HG02798 (cell line): ENCODE results near the gene XKR8.

ENCODE experiments used
- ATAC-seq: cut with Tn5 transposase; IDR thresholded peaks from one replicate; pipeline ENCODE4 v1.9.1; 2021; ENCODE audit warnings: mild to moderate bottlenecking; ENCODE audit not compliant: unreplicated experiment, poor library complexity

XKR8 gene

DNA sequence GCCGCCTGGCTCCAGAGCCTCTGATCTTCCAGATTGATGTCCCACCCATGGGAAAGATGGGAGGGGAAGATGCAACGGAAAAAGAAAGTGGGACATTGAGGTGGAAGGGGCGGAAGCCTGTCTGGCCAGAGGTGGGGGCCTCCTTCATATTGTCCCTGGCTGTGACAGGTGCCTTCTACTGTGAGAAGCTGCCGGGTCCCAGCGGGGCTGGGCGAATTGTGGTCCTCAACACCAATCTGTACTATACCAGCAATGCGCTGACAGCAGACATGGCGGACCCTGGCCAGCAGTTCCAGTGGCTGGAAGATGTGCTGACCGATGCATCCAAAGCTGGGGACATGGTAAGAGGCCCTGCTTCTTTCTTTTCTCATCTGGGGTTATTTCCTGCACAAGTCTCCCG lies 5.6 kb upstream of the XKR8 start:
- ATAC-seq: no peak

DNA sequence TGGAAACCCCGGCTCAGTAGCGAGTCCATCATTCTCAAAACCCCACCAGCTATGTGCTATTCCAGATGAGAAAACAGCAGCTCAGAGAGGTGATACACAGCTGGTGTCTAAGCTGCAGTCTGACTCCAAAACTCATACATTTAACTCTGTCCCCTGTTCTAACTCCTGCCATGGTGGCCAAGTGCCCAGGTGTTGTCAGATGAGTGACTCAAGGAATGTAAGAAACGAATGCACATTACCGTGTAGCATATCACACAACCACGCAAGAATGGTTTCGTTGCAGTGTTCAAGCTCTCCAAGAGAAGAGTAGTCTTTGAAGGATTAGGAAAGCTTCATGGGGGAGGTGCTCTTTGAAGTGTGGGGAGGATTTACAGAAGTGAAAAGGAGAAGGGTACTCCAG lies 4.7 kb upstream of the XKR8 start:
- ATAC-seq: no peak

DNA sequence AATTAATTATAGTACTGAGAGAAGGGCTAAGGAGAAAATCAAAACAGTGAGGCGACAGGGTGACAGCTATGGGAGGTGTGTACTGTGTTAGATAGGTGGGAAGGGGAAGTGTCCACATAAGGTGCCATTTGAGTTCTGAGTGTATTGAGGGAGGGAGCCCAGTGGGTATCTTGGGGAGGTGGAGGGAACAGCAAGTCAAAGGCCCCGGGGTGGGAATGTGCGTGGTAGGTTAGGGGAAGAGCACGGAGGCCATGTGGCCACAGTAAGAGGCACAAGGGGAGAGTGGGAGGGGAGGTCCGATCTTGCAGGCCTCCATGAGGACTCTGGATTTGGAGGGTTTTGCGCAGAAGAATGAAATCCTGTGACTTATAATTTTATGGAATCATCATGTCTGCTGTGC lies 3.0 kb upstream of the XKR8 start:
- no peak for ATAC-seq

DNA sequence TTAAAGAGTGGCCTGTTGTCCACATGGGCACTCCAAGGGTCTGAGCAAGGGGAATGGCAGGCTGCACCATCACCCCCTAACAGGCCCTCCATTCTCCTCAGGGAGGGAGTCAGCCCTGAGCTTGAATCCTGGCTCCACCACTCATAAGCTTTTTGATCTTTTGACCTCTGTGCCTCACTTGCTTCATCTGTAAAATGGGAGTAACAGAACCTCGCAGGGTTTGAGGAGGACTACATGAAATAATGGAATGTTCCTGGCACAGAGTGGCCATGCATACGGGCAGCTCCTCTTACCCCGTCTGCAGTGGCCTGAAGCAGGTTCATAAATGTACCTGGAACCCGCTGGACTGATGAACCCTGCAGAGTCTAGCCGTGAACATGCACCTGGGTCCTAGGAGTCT lies 2.1 kb upstream of the XKR8 start:
- no peak for ATAC-seq

DNA sequence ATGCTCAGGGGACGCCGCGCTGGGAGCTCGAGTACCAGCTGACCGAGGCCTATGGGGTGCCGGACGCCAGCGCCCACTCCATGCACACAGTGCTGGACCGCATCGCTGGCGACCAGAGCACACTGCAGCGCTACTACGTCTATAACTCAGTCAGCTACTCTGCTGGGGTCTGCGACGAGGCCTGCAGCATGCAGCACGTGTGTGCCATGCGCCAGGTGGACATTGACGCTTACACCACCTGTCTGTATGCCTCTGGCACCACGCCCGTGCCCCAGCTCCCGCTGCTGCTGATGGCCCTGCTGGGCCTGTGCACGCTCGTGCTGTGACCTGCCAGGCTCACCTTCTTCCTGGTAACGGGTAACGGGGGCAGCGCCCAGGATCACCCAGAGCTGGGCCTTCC lies 1.3 kb upstream of the XKR8 start:
- ATAC-seq: no peak

DNA sequence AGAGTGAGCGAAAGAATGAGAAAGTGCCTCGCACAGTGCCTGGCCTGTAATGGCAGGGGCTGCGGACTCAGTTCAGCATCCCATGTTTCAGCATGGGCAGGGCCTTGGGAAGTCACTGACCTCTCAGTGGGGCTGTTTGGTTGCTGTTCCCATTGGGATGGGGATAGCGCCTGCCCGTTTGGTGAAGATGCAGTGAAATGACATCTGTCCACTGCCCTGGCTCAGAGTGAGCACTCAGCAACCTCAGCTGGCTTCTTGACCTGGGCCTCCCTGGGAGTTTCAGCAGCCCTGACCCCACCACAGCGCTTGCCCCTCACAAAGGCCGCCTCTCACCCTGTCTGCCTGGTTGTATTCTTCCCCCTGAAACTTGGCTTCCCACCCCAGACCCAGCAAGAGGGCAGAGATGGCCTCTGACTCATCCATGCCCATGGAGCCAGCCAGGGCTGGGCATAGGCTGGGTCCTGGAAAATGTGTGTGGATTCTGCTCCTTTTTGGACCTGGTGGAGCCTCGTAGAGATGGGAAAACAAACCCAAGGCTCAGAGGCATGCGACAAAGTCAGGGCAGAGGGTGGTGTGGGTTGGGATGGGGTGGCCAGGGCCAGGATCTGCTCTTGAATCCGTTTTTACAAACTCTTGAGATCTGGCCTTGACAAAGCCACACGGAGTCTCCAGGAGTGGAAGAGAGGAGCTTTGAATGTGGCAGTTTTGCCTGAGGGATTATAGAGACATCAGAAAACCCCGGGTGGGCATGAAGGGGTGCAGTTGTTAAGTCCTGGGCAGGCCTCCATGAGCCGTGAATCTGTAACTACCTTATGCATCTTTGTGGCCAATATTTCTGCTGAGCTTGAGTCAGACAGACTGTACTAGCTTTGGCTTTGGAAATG lies 1.2 kb downstream of the XKR8 start:
- no peak for ATAC-seq

DNA sequence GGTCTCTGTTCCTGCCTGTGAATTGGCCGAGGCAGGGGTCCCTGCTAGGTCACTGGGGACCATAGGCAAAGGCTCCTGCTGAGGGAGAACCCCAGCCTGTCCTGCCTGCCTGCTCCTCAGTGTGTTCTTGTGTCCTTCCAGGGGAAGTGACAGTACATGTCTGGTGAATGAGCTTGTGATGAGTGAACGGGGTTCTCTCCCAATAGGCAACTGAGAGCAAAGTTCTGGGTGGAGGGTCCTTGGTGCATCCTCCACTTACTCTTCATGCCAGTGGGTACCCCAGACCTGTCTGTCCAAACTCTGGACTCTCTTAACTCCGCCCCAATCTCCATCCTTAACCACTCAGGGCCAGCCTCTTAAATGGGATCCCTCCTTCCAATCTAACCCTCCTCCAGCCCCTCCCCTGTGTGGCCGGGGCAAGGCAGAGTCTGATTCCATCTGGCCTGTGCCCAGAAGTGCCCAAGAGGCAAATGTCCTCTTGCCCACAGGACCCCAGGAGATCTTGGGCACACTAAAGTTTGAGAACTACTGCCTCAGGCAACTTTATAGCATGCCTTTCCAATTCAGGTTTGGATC lies 2.0 kb downstream of the XKR8 start:
- ATAC-seq: no peak

DNA sequence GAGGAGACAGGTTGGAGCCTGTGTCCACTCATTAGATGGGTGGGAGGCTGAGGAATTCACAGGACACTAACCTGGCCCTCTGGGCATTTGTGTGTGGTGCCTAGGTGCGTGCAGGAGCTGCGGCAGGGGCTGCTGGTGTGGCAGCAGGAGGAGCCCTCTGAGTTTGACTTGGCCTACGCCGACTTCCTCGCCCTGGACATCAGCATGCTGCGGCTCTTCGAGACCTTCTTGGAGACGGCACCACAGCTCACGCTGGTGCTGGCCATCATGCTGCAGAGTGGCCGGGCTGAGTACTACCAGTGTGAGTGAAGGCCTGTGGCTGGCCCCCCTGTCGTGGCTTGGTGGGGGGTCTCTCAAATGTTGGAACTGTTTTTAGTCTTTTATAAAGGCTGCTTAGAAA lies 3.6 kb downstream of the XKR8 start:
- ATAC-seq: no peak

DNA sequence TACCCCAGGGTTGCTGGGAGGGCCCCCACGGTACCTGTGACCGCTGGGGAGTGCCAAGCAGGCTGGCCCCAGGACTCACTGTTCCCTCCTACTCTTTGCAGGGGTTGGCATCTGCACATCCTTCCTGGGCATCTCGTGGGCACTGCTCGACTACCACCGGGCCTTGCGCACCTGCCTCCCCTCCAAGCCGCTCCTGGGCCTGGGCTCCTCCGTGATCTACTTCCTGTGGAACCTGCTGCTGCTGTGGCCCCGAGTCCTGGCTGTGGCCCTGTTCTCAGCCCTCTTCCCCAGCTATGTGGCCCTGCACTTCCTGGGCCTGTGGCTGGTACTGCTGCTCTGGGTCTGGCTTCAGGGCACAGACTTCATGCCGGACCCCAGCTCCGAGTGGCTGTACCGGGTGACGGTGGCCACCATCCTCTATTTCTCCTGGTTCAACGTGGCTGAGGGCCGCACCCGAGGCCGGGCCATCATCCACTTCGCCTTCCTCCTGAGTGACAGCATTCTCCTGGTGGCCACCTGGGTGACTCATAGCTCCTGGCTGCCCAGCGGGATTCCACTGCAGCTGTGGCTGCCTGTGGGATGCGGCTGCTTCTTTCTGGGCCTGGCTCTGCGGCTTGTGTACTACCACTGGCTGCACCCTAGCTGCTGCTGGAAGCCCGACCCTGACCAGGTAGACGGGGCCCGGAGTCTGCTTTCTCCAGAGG lies 6.8 kb downstream of the XKR8 start:
- no peak for ATAC-seq

DNA sequence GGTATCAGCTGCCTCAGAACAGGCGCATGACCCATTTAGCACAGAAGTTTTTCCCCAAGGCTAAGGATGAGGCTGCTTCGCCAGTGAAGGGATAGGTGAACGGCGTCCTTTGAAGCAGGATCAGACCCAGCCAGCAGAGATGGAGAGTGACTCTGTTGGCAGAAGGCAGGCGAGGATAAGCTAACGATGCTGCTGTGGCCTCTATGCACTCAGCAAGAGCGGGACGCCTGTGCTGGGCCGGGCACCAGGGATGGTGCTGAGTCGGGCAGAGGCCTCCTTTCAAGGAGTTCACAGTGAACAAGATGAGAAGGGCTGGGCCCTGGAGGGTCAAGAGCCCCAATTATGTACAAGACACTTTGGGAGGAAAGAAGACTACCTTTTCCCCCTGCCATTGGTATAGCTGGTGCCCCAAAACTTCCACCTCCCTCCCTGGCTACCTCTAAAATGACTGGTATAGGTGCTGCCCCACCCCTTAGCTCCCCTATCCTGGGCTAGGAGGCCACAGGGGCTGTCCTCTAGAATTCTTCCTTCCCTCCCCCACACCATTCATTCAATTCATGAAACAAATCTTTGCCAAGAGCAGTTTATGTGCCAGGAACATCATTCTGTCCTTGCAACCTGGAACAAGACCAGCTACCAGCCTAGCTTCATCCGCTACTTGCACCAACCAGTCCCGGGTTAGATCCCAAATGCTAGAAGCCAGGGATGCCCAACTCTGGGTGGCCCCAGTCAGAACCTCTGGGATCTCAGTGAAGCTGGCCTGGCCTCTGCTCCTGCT lies 7.5 kb downstream of the XKR8 start:
- ATAC-seq: no peak

DNA sequence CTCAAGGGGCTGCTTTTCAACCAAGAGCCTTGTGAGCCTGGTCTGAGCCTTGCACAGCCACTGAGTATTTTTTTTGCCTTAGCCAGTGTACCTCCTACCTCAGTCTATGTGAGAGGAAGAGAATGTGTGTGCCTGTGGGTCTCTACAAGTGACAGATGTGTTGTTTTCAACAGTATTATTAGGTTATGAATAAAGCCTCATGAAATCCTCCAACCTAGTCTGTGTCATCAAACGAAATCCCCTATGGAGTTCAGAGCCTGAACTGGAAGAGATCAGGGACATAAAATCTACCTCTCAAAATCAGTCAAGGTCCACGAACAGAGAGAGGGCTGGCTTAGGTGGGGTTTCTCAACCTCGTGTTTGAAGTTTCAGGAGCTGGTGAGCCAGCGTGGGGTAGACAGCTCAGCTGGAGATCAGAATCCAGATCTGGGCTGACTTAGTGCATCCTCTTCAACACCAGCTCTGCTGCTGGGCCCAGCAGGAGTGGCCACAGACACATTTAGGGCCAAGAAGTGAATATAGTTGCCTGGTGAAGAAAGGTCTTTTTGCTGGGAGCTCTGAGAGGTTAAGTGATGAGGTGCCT lies 8.2 kb downstream of the XKR8 start:
- ATAC-seq: no peak

DNA sequence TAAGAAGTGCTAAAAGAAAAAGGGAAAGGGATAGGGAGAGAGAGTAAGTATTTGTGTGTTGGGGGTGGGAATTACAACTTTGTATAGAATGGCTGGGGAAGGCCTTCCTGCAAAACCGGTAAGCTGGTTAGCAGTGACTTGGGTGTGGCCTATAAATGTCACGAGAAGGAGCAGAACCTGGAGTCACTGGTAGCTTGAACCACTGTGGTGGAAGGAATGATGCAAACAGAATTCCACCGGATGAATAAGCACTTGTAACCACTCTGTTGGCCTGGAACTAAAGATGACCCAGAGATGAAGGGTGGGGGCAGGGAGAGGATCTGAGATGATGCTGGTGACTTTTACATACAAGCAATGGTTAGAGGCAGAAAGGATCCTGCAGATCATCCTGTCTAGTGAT lies 8.9 kb downstream of the XKR8 start:
- no peak for ATAC-seq

DNA sequence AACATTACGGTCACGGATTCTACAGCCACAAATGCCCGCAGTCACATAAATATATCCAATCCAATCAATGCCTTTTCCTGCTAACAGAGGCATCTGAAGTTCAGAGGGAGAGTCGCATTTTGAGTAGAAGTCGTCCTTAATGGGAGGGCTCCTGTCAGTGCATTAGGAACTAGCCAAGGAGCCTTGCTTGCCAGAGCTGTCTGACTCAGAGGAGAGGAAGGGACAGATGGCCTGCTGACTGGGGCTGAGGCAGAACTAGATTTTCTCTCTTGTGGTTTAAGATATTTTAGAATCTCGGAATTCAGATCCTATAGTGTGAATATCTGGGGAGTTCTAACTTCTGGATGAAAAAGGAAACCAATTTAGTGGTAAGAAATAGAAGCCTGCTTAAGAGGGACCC lies 10.6 kb downstream of the XKR8 start:
- no peak for ATAC-seq

DNA sequence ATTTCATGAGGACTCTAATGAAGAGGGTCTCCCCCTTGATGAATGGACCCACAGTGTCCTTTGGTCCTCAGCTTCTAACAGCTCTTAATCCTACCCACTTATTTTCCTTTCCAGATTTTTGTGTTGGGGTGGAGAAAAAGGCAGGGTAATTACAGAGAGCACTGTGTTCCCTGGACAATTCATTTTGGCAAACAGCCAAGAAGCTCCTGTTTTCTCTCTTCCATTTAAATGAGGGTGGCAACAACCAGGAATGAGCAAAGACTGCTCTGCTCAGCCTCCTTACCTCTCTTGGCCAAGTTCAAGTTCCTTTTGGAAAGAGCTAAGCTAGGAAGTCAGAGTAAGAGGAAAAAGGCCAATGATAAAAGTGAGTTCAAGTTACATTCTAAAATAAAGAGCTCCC lies 11.9 kb downstream of the XKR8 start:
- ATAC-seq: no peak

DNA sequence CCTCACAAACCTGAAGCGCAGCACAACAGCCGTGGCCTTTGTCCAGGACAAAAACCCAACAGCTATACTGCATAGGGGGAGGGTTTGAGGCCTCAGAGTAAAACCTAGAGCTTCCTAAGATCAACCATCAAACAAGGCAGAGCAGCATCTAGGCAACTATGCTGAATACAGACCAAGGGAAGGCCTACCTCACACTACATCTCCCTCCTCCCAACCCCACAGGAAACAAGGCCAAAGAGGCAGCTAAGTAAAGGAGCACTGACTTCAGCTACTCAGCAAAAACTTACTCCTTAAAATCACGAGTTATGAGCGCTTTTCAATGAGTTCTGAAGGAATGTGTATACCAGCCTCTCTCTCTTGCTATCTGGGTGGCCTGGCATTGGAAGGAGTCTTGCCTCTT lies 12.4 kb downstream of the XKR8 start:
- no peak for ATAC-seq

DNA sequence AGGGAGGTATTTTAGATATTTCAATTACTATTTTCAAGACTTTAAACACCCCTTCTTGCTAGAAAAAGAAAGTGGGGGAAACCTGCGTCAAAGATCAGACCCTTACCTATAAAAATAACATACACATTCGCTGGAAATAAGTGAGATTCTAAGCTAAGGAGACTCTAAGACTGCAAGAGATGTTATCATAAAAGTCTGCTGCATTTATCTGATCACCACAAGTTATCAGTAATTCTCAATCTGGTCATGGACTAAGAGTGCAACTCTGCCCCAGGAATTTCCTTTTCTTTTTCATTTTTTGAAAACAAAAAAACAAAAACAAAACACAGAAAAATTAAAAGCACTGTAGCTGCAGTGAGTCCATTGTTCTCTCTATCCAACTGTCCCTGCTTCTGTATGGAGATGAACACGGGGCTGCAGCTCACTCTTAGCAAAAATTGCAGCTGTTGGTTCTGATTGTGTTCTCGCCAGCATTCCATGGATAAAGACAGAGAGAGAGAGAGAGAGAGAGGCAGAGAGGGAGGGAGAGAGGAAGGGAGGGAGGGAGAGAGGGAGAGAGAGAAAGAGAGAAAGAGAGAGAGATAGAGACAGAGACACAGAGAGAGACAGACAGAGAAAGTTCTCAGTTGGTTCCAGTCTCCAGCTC lies 14.1 kb downstream of the XKR8 start:
- ATAC-seq: no peak

DNA sequence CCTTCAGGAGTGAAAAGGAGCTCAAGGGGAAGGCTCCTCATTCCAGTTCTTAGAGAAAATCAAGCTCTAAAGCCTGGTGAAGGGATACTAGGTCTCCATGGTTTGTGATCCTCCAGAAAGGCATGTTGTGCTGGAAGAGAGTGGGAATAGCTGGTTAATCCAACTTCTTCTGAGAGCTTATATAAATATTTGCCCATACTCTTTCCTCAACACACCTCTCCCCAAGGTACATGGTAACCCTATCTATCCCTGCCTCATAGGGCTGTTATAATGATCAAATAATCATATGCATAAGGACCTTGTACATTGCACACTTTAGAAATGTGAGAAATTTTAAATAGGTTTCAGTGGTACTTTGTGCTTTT lies 14.6 kb downstream of the XKR8 start:
- ATAC-seq: no peak

DNA sequence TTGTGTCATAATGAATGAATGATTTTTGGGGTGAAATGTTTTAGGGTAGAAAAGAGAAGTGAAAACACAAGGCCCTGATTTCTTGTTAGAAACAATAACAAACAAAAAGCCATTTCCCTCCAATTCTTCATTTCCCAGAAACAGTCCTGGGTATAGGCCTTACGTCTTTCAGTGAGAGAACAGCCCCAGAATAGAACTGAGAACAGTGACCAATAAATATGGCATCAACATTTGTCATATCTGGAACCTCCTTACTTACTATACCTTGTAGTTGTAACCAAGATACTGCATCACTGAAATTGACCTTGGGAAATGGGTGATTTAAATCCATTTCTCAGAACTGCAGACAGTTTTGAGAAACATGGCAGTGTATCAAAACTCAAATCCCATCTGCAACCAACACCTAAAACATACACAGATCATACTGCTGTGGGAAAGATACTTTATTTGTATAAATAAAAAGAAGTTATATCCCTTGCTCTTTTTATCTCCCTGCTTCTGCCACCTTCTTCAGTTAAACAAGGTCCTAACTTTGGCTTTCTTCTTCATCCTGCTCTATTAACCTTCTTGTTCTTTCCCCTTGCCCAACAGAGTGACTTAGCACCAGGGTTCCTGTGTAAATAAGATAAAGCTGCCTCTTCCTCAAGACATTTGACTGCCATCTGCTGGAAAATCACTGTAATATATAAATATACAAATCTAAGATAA lies 19.5 kb downstream of the XKR8 start:
- no peak for ATAC-seq

DNA sequence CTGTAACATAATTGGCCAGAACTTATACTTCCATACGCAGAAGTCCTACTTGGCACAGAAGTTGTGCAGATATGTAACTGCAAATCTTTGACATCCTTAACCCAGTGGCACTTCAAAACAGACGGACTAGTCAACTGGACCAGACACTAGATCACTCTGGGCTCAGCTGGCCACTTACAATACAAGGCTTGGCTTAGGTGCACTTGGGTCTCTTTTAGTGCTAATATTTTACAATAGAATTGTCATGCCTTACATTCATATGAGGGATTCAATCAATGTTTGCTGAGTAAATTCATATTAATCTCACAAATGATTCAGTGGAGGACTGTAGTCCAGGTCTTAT lies 20.1 kb downstream of the XKR8 start:
- no peak for ATAC-seq
